Cortex of kidney (tissue), 1 donor: ENCODE data around the gene CBL.

Experiments used
- DNase-seq: peaks from one replicate; lab custom pipeline; 2025; lab: John Stamatoyannopoulos, UW

CBL gene

GRCh38 chr11:119334174-119334930 is 128.2 kb downstream of the CBL start, which contains the start of gene RNF26:
Gene RNF26, plus strand, starts transcription at chr11:119334527. Its CDS starts 596 bp downstream, at chr11:119335123.
- no peak for DNase-seq

- no peak for DNase-seq
Measured at GRCh38 chr11:119335091-119335654, 129.0 kb downstream of the CBL start.

DNA sequence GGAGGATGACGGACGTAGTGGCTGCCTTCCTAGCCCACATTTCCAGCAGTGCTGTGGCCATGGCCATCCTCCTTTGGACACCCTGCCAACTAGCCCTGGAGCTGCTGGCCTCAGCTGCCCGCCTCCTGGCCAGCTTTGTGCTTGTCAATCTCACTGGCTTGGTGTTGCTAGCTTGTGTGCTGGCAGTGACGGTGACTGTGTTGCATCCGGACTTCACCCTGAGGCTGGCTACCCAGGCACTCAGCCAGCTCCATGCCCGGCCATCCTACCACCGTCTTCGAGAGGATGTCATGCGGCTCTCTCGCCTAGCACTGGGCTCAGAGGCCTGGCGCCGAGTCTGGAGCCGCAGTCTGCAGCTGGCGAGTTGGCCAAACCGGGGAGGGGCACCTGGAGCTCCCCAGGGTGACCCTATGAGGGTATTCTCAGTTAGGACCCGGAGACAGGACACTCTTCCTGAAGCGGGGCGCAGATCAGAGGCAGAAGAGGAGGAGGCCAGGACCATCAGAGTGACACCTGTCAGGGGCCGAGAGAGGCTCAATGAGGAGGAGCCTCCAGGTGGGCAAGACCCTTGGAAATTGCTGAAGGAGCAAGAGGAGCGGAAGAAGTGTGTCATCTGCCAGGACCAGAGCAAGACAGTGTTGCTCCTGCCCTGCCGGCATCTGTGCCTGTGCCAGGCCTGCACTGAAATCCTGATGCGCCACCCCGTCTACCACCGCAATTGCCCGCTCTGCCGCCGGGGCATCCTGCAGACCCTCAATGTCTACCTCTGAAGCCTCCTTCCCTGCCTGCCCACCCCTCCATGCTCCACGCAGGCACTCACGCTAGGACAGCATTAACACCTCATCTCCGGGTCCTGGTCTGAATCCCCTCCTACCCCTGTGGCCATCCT is 129.8 kb downstream of the CBL start:
- DNase-seq = no peak

- no peak for DNase-seq
Measured at GRCh38 chr11:119336744-119337469, 130.8 kb downstream of the CBL start.

- DNase-seq = no peak
Measured at GRCh38 chr11:119337581-119338317, 131.6 kb downstream of the CBL start.

GRCh38 chr11:119338318-119338890 is 132.3 kb downstream of the CBL start:
- no peak for DNase-seq

DNA sequence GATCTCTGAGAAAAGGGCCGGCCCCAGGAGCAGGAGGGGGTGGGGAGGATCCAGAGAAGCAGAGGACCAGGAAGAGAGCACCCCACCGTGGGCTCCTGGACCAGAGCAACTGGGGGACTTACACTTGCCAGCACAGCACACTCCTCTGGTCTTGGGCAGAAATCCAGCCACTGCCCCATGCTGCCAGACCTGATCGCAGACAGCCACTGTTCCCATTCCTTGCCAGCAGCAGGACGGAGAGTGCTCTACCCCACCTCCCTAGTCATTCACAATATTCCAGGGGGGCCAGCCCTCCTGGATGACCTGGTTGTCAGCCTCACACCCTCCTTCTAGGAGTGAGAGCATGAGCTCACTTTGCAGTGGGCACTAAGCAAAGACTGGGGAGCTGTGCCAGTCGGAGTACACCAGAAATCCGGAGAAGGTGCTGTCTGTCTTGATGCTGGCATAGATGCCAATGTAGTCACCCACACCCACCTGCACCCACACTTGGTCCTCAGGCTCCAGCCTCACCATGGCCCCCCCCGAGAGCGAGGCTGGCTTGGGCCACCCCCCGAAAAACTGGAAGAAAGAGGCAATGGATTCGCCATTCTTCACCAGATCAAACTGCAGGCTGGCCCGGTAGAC is 132.9 kb downstream of the CBL start:
- no peak for DNase-seq

DNA sequence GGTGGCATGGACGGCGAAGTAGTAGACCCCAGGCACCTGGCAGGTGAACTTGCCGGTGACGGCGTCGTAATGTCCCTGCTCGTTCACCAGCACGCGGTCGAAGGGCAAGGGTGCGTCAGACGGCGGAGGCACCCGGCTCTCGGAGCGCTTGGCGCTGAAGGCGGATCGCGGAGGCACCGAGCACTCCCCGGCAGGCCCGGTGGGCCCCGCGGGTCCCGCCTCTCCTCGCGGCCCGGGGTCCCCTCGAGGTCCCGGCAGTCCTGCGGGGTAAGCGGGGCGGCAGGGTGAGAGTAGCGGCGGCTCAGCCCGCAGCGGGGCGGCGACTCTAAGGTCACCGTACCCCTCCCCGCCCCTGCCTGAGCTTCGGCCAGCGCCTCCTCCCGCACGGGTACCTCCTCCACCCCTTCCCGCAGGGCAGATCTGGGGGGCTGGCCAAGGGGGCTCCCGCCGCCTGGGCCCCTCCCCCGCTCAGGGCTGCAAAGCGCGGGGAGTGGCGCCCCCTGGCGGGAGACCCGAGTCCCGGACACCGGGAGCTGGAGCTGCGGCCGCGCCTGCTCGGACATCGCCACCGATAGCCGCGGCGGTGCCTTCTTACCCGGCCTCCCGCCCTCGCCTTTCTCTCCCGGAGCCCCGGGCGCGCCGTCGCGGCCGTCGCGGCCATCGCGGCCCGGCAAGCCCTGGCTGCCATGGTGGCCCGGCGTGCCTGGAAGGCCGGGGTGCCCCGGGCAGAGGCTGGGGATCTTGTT is 133.6 kb downstream of the CBL start:
- DNase-seq = no peak

DNA sequence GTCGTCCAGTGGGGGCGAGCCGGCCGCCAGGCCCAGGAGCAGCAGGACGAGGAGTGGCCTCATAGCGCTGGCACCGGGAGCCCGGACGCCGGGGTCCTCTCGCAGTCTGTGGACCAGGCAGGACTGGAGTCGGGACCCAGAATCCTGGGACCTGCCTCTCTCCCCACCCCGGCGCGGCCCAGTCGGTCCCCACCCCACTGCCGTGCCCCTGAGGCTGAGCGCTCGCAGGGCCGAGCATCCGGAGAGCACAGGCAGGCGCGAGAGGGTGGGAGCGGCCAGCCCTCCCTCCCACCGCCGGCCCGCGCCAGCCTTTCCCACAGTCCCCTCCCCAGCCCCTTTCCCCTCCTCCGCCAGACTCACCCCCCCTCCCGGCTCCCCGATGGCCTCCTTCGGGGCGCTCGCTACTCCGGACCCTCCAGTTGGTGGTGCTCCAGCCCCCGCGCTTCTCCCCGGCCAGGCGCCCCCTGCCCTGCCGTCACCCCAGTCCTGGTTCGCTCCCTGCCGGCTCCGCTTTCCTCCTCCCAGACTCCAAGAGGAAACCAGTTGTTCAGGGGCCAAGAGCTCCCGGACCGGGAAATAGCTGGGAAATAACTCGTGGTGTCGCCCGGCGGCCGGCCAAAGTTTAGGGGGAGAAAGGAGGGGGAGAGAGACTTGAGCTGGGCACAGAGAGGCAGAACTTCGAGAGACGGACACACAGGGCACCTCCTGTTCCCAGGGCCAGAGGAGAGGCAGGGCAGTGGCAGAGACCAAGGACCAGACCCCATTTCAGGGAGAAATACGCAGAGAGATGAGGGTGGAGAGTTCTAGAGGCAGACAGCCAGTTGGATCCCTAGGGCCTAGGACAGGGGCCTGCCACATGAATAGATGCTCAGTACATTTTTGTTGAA is 134.4 kb downstream of the CBL start, which contains the start of gene C1QTNF5:
TSS of gene C1QTNF5 (minus strand) at position 549 of the 887 bp plus-strand sequence. CDS start at position 63, 486 bp downstream.
- DNase-seq = no peak

DNA sequence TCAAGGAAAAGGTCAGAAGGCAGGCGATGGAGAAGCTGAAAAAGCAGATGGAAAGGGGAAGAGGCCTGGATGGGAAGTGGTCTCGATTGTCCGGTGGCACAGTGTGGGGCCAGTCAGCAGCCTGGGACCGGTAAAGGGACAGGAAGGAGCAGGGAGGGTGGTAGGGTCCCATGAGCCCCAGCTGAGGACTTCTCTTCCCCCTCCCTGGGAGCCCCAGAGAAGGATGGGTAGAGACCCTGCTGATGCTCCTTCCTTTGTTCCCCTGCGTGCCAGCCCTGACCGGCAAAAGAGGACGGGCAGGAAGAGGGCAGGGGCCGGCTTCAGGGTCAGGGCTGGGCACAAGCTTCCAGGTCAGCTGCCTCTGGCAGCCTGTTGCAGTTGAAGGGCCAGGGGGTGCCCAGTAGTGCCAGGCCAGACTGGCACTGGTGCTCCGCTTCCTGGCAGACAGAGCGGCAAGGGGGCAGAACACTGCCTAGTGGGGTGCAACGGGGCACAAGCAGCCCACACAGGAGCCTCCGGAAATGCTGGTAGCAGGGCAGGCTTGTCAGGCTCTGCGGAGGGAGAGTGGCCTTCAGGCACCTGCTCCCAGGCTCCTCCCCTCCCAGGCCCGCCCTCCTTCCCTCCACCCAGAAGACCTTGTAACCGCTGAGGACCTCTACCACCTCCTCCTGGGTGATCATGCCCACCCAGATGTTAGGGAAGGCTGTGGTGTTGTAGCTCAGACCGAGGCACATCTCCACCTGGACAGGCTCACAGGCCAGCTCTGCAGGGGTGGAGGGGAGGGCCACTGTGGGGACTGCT is 135.3 kb downstream of the CBL start:
- no peak for DNase-seq

DNA sequence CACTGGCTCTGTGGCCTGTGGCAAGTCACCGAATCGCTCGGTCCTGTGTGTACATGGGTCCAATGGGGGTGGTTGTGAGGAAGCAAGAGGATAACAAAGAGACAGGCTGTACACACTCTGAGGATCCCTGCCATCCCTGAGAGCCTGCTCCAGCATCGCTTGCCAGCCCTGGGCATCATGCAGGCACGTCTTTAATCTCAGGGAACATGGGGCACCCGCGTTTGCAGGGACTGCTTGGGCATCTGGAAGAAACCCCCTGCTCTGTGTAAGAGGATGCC is 135.8 kb downstream of the CBL start:
- no peak for DNase-seq

- DNase-seq = no peak
Measured at GRCh38 chr11:119342362-119343130, 136.4 kb downstream of the CBL start.

GRCh38 chr11:119343726-119344125 is 137.6 kb downstream of the CBL start:
- no peak for DNase-seq

GRCh38 chr11:119344291-119345010 is 138.3 kb downstream of the CBL start:
- no peak for DNase-seq

DNA sequence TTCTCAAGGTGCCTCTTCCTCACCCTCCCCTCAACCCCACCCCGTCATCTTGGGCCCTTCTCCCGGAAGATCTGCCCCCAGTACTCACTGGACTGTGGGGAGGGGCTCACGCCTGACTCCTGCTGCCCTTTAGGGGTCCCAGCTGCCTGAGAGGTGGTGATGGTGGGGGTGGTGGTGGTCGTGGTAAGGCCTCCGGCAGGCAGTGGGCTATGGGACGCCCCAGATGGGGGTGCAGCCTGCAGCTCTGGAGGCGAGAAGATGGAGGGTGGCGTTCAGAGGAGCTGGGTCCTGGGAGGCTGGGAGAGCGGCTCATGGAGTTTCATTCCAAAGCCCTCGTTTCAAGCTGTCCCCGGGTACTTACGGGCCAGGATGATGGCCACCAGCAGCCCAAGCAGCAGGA is 139.5 kb downstream of the CBL start:
- no peak for DNase-seq

DNA sequence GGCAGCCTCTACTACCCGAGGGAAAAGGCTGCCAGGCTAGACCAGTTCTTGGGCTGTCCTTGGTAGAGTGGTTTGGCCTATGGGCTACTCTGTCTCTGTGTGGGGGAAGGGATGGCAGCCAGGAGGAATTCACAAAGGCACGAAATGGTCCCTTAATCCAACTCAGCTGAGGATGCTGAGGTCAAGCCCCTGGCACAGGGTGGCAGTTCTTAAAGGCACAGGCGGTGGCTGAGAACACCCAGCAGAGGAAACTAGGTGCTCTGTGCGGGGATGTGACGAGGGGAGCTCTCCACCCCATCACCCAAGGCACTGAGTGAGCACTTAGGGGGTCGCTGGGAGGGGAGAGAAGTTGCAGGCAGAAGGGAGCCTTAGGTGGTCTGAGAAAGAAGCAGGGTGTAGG is 140.5 kb downstream of the CBL start, which contains the start of gene MFRP:
TSS of gene MFRP (minus strand) at position 101 of the 400 bp plus-strand sequence. CDS start 192 bp downstream, outside the sequence.
- DNase-seq = no peak
